Activated CD8-positive, alpha-beta T cell treated with anti-CD3 and anti-CD28 coated beads, Interleukin-2, amount 10 ng/mL, durations not matched to agents 7 days and 5 days (primary cell): ENCODE results near the gene TSR3. TPM values are rescaled to one million over a fixed set of nuclear protein-coding genes. Genes with fewer than 3 reads are reported as not detected.

Experiments used
- ATAC-seq: fragments of 150-1000 bp; cut with Tn5 transposase; one replicate; pipeline ENCODE4 v1.10.0; 2021; ENCODE audit warnings: moderate library complexity
- CTCF ChIA-PET: fragments of 350-600 bp; sonication (Branson Sonifier 250); formaldehyde crosslinking; loops from one replicate; lab custom pipeline; 2021; ENCODE audit warnings: antibody characterized with exemption; lab: Charles Lee
- POLR2A ChIA-PET: fragments of 350-600 bp; sonication (Branson Sonifier 250); formaldehyde crosslinking; loops from one replicate; lab custom pipeline; 2021; ENCODE audit warnings: antibody characterized with exemption; lab: Charles Lee
- DNase-seq: peaks from one replicate; pipeline ENCODE4 v3.0.0-alpha.2; 2020
- H3K27ac Mint-ChIP-seq: one replicate; pipeline ENCODE4 v1.8.0; 2021; ENCODE audit warnings: mild to moderate bottlenecking, mixed read lengths
- H3K27me3 Mint-ChIP-seq: one replicate; pipeline ENCODE4 v1.8.0; 2021; ENCODE audit warnings: low read depth, mixed read lengths
- H3K36me3 Mint-ChIP-seq: one replicate; pipeline ENCODE4 v1.8.0; 2021; ENCODE audit warnings: low read depth, mixed read lengths
- H3K4me1 Mint-ChIP-seq: one replicate; pipeline ENCODE4 v1.8.0; 2021; ENCODE audit warnings: low read depth, mixed read lengths
- H3K4me3 Mint-ChIP-seq: one replicate; pipeline ENCODE4 v1.8.0; 2021; ENCODE audit warnings: mild to moderate bottlenecking, mixed read lengths
- H3K9me3 Mint-ChIP-seq: one replicate; pipeline ENCODE4 v1.8.0; 2022; ENCODE audit warnings: mixed read lengths; ENCODE audit not compliant: insufficient read depth
- total RNA-seq, 2 experiments: library from RNA; stranded (reverse); gene quantifications; one replicate each; pipeline ENCODE4 v1.2.3, GENCODE V29; 2021

Gene TSR3
- total RNA-seq: 10 to 100 TPM; 48.5 to 50.7 TPM

DNA sequence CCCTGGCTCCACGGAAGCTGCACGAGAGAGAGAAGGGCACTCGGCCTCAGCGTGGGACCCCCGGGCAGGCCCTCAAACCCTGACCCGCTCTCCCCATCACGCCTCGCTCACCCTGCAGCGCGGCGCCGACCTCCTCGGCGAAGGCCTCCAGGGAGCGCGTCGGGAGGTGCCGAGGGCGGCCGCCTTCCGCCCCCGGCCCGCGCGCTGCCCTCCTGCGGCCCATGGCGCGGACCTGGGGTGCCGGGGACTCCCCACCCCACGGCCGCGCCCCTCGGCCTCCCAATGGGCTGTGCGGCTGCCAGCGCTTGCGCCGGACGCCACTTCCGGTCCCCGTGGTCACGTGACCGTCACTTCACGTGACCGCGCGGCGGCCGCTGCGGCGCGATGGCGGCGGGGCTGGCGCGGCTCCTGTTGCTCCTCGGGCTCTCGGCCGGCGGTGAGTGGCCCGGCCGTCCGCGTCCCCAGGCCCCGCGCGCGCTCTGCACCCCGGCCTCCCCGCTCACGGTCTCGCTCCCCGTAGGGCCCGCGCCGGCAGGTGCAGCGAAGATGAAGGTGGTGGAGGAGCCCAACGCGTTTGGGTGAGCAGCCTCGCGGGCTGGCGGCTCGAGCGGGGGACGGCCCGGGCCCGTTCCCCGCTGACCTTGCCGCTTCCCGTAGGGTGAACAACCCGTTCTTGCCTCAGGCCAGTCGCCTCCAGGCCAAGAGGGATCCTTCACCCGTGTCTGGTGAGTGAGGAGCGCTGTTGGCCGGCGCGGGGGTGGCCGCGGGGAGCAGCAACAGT is at the start of gene TSR3, which contains the start of gene GNPTG:
TSR3 (minus strand) TSS at position 297 of the 781 bp plus-strand sequence; CDS start at position 223, 74 bp downstream.
GNPTG (plus strand) TSS at position 350 of the 781 bp plus-strand sequence; CDS start at position 385, 35 bp downstream.
- H3K9me3 Mint-ChIP-seq: no peaks in the 10 kb centered on the region
- CTCF ChIA-PET: interaction anchor here (1.3 kb wide), 1 partner anchor 12 kb away, joined by 4 read pairs; no protein-coding TSS in a partner anchor
- DNase-seq (peak; percentile 85), ATAC-seq (peak; percentile 90)
- peak within 1 kb of the TSS; percentile 82 for H3K27ac Mint-ChIP-seq
- POLR2A ChIA-PET: interaction anchor here (0.7 kb wide), 1 partner anchor 19 kb away, joined by 3 read pairs; no protein-coding TSS in a partner anchor
- H3K4me1 Mint-ChIP-seq: peaks cover 36% of the 10 kb centered on the region
- no peaks in the 10 kb centered on the region for H3K27me3 Mint-ChIP-seq
- H3K36me3 Mint-ChIP-seq: no peaks in the 10 kb centered on the region
- peak within 1 kb of the TSS; percentile 81 for H3K4me3 Mint-ChIP-seq

DNA sequence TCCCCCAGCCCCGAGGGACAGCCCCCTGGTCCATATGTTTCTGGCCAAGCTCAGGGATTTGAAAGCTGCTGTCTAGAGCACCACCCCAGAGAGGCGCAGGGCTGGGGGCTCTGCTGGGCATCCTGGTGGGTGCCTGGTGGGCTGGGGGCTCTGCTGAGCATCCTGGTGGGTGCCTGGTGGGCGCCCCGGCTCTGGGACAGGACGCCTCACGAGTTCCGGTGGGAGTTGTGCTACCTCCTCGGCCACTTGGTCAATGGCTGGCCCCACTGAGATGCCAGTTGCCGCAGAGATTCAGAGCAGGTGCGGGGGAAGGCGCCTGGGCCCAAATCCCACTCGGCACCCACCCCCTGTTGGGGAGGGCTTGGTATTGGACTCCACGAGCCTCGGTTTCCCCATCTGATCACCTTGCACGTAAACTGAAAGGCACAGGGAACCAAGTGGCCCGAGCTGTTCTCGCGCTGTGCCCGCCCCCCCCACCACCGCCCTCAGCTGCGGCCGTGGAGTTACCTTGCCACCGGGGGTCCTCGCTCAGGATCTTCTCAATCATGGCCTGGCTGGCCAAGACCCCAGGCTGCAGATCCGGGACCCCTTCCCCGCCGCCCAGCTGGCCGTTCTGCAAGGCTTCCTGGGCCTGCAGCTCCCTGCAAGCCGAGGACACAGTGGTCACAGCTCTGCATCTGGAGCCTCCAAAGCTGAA is 49.5 kb upstream of the TSR3 start:
- Mint-ChIP-seq H3K27me3 (no peaks in the 10 kb centered on the region), H3K4me3 (no peak overlapping the region), H3K4me1 (no peaks in the 10 kb centered on the region), H3K9me3 (no peaks in the 10 kb centered on the region), H3K27ac (no peak overlapping the region), H3K36me3 (peaks cover 14% of the 10 kb centered on the region)
- no peak for ATAC-seq
- no peak for DNase-seq
- CTCF ChIA-PET: no interaction called here
- POLR2A ChIA-PET: interaction anchor here (0.5 kb wide), 1 partner anchor 11 kb away, joined by 3 read pairs; no protein-coding TSS in a partner anchor

DNA sequence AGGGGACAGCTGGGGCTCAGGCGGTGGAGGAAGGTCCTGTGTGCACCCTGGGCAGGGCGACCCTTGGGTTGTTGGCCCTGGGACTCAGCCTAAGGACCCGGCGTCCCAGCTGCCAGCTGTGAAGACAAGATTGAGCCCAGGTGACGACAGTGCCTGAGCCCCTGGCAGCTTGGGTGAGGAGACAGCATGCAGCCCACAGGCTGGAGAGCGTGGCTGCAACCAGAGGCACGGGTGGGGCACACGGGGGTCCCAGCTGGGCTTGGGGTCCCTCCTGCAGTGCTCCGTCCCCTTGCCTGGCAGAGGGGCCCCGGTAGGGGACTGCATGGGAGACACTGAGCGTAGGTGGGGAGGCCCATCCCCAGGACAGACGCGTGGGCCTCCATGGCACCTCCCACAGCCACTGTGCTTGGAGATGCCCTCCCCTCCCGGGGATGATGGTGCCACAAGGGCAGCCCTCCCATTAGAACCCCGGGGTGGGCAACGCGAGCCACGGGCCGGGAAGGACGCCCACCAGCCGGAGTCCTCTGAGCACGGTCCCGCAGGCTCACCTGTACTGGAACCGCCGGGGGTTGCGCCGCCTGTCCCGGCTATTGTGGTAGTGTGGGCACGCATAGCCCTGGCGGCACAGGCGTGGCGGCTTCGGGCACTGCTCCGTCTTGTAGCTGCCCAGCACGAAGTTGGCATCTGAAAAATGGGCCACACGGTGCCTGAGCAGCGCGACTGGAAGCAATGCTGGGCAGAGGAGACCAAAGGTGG is 47.3 kb upstream of the TSR3 start:
- no peak for DNase-seq
- Mint-ChIP-seq H3K27me3 (no peaks in the 10 kb centered on the region), H3K36me3 (peaks cover 14% of the 10 kb centered on the region), H3K9me3 (no peaks in the 10 kb centered on the region), H3K4me1 (no peaks in the 10 kb centered on the region), H3K27ac (no peak overlapping the region), H3K4me3 (no peak overlapping the region)
- ATAC-seq: no peak
- ChIA-PET POLR2A (interaction anchor here (1.0 kb wide), 1 partner anchor 15 kb away, joined by 3 read pairs; no protein-coding TSS in a partner anchor), CTCF (no interaction called here)

DNA sequence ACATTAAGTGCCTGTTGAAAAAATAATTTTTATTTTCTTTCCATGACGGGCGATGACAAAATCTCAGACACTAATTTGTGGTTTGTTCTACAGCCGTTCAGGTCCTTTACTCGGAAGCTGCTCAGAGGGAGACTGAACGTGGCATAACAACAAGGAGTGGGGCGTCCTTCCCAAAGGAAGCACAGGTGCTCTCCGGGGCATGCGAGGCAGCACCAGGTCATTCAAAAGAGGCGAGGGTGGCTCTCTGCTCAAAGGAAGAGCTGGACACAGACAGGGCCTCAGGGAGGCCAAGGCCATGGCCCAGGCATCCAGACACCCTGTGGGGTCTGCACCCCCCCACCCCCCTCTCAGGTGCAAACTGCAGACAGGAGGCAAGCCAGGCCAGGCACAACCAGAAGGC is 46.7 kb upstream of the TSR3 start:
- Mint-ChIP-seq H3K9me3 (no peaks in the 10 kb centered on the region), H3K4me3 (no peak overlapping the region), H3K27me3 (no peaks in the 10 kb centered on the region), H3K27ac (no peak overlapping the region), H3K36me3 (peaks cover 14% of the 10 kb centered on the region), H3K4me1 (no peaks in the 10 kb centered on the region)
- ChIA-PET CTCF (no interaction called here), POLR2A (interaction anchor here (1.0 kb wide), 1 partner anchor 14 kb away, joined by 3 read pairs; no protein-coding TSS in a partner anchor)
- no peak for ATAC-seq
- DNase-seq: no peak

DNA sequence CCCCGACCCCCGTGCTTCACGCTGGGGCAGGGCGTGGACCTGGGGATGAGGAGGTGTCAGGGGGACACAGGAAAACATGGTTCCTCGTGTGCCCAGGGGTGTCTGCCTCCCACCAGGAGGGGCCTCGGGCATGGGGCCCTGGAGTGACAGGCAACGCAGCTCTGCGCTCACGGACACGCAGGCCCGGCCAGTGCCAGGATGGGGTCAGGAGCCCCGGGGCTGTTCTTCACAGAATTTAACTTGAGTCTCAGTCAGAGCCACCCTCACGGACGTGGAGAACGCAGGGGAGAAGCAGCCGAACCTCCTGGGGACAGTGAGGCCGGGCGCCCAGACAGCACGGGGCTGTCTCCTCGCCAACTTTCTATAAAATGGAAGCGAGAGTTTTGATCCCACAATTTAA is 46.1 kb upstream of the TSR3 start:
- H3K36me3 Mint-ChIP-seq: peaks cover 14% of the 10 kb centered on the region
- DNase-seq (no peak), ATAC-seq (no peak)
- ChIA-PET CTCF (no interaction called here), POLR2A (interaction anchor here (1.0 kb wide), 1 partner anchor 13 kb away, joined by 3 read pairs; no protein-coding TSS in a partner anchor)
- H3K4me3 Mint-ChIP-seq: no peak overlapping the region
- H3K27ac Mint-ChIP-seq: no peak overlapping the region
- H3K27me3 Mint-ChIP-seq: no peaks in the 10 kb centered on the region
- no peaks in the 10 kb centered on the region for H3K9me3 Mint-ChIP-seq
- H3K4me1 Mint-ChIP-seq: no peaks in the 10 kb centered on the region

DNA sequence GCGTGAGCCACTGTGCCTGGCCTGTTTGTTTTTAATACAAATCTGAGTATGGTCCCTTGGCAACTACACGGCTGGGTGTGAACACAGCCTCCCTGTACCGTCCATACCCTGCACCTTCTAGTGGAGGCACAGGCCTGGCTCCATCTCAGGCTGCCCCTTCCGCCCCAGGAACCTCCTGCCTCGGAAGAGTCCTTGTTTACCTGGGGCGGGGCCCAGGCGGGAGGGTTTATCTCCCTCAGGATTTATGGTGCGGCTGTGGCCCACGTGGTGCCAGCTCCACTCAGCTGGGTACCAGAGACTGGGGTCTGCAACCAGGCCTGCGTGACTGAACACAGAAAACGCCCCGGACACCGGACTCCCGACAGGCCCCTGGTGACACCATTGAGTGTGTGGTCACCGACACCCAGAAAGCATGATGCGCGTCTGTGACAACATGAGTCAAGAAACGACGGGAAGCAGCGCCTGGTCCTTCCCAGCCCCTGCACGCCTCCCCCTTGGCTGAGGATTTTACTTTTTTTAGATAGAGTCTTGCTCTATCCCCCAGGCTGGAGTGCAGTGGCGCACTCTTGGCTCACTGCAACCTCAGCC is 43.9 kb upstream of the TSR3 start:
- POLR2A ChIA-PET: interaction anchor here (1.4 kb wide), 1 partner anchor 15 kb away, joined by 3 read pairs; no protein-coding TSS in a partner anchor
- no peak overlapping the region for H3K4me3 Mint-ChIP-seq
- CTCF ChIA-PET: interaction anchor here (1.0 kb wide), 1 partner anchor 32 kb away, joined by 3 read pairs; no protein-coding TSS in a partner anchor
- no peaks in the 10 kb centered on the region for H3K9me3 Mint-ChIP-seq
- DNase-seq (no peak), ATAC-seq (no peak)
- H3K4me1 Mint-ChIP-seq: peaks cover under 1% of the 10 kb centered on the region
- H3K27ac Mint-ChIP-seq: no peak overlapping the region
- H3K27me3 Mint-ChIP-seq: no peaks in the 10 kb centered on the region
- H3K36me3 Mint-ChIP-seq: peaks cover 8% of the 10 kb centered on the region

DNA sequence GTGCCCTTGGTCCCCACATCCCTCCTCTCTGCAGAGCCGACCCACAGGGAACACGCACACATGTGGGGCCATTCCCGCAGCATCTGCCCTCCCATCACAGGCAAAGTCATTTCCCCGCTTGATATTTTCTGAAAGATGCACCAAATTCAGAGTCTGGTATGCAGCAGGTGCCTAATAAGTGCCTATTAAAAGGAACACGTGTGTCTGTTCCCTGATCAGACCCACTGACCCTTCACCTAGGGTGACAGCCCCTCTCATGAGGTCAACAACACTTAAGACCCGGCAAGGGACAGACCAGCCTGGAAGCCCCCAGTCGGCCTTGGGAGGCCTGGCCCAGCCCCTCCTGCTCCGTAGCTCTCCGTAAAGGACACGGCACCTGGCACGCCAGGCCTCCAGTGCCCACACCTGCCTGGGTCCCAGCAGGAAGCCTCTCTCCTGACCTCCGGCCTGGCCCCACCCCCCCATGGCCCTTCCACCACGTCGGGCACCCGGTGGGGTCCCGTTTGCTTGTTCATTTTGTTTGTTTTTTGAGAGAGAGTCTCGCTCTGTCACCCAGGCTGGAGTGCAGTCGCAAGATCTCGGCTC is 42.8 kb upstream of the TSR3 start:
- CTCF ChIA-PET: no interaction called here
- H3K9me3 Mint-ChIP-seq: no peaks in the 10 kb centered on the region
- DNase-seq (no peak), ATAC-seq (no peak)
- H3K27ac Mint-ChIP-seq: no peak overlapping the region
- peaks cover 13% of the 10 kb centered on the region for H3K36me3 Mint-ChIP-seq
- no peak overlapping the region for H3K4me3 Mint-ChIP-seq
- POLR2A ChIA-PET: no interaction called here
- H3K4me1 Mint-ChIP-seq: peaks cover 5% of the 10 kb centered on the region
- no peaks in the 10 kb centered on the region for H3K27me3 Mint-ChIP-seq

DNA sequence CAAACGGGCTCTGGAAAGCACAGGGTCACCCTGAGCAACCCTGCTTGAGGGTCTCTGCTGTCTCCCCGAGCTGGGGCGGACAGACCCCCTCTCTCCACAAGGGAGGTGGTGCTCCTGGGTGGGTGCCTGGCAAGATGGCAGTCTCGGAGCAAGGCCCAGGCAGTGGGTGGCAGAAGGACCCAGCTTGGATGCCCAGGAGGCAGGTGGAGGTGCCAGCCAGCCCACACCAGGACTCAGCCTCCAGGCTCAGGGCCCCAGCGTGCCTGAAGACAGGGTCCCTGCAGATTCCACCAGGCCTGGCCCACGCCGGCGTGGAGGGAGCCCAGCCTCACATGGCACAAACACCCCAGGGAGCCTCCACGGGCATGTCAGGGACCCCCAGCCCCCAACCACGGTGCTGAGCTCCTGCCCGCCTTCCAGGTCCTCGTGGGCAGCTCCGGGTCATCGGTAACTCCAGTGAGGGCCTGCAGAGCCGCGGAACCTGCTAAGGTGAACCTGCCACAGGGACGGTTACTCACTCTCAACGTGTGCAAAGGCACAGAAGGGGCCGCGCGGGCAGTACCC is 42.0 kb upstream of the TSR3 start:
- Mint-ChIP-seq H3K27me3 (no peaks in the 10 kb centered on the region), H3K4me1 (peaks cover 5% of the 10 kb centered on the region), H3K4me3 (no peak overlapping the region), H3K27ac (no peak overlapping the region), H3K36me3 (peaks cover 11% of the 10 kb centered on the region), H3K9me3 (no peaks in the 10 kb centered on the region)
- DNase-seq: no peak
- ATAC-seq: no peak
- ChIA-PET POLR2A (interaction anchor here (1.1 kb wide), 1 partner anchor 27 kb away, joined by 3 read pairs; no protein-coding TSS in a partner anchor), CTCF (no interaction called here)

DNA sequence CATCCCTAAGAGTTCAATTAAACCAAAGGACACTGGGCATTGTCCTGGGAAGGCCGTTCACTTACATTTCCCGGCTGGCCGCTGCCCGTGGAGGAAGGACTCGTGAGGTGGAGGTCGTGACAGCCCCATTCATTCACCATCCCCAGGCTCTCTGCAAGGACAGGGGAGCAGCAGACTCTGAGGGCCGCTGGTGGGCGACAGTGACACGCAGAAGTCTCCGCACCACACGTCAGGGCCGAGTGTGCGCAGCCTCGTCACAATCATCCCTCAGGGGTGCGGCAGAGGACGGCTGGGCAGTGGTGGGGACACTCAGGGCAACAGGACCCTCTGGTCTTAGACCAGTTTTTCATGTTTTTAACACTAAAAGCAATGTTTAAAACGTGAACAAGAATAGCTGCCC is 41.1 kb upstream of the TSR3 start:
- Mint-ChIP-seq H3K4me1 (peaks cover 5% of the 10 kb centered on the region), H3K4me3 (no peak overlapping the region), H3K27me3 (no peaks in the 10 kb centered on the region), H3K27ac (no peak overlapping the region), H3K36me3 (peaks cover 9% of the 10 kb centered on the region), H3K9me3 (no peaks in the 10 kb centered on the region)
- ATAC-seq: no peak
- ChIA-PET CTCF (no interaction called here), POLR2A (no interaction called here)
- DNase-seq: no peak

DNA sequence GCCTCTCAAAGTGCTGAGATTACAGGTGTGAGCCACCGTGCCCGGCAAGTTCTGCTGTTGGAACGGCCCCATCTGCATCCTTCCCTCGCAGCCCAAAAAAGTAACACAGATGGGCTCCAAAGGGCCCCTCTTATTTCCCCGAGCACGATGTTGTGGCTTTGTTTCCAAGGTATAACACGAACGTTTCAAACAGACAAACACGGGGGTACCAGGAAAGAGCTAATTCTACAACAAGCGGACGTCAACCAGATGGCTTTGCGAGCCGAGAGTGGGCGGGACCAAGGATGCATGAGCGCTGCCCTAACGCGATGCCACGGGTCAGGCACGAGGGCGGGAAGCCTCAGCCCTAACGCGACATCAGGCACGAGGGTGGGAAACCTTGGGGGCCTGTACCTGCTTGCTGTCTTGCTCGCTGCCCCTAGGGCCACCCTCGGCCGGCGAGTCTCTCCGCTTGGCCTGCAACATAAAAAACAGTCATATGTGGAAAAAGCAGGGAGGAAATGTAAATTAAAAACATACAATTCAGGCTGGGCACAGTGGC is 38.6 kb upstream of the TSR3 start:
- Mint-ChIP-seq H3K36me3 (peaks cover 7% of the 10 kb centered on the region), H3K4me3 (no peak overlapping the region), H3K27ac (no peak overlapping the region), H3K4me1 (peaks cover 5% of the 10 kb centered on the region), H3K27me3 (no peaks in the 10 kb centered on the region), H3K9me3 (no peaks in the 10 kb centered on the region)
- ChIA-PET CTCF (interaction anchor here (1.1 kb wide), 1 partner anchor 27 kb away, joined by 4 read pairs; no protein-coding TSS in a partner anchor), POLR2A (interaction anchor here (0.9 kb wide), 1 partner anchor 11 kb away, joined by 3 read pairs; no protein-coding TSS in a partner anchor)
- ATAC-seq: no peak
- no peak for DNase-seq
